PC-9 (cell line): Measurements from ENCODE around the gene ZSWIM4.

Source experiments
- CTCF ChIP-seq: fragments of 200-600 bp; sonication (generic); conservative IDR thresholded peaks from 2 replicates; pipeline ENCODE4 v1.6.1; 2017; ENCODE audit warnings: mixed run types, antibody characterized with exemption, mild to moderate bottlenecking, moderate library complexity
- EZH2 ChIP-seq: fragments of 200-600 bp; sonication (generic); IDR thresholded peaks from 2 replicates; pipeline ENCODE4 v1.8.0; 2017; ENCODE audit warnings: antibody characterized with exemption, low read depth

- TF ChIP-seq EZH2 (no peak), CTCF (no peak)
Observed at GRCh38 chr19:13795595-13796300, 505 bp downstream of the ZSWIM4 start.
